Loucy (cell line): ENCODE results near the gene FARSB.

Experiments
- H2AFZ ChIP-seq: fragments of 200-600 bp; sonication (generic); 2 replicates; pipeline ENCODE4 v1.6.0; 2016; ENCODE audit warnings: antibody characterized with exemption, mild to moderate bottlenecking, low read length, moderate library complexity
- H3F3A ChIP-seq: fragments of 200-600 bp; 2 replicates; pipeline ENCODE4 v1.6.0; 2016; ENCODE audit warnings: antibody characterized with exemption, low read depth, mild to moderate bottlenecking
- H3K27me3 ChIP-seq: fragments of 200-600 bp; sonication (generic); 2 replicates; pipeline ENCODE4 v1.6.1; 2014; ENCODE audit warnings: low read length, mild to moderate bottlenecking; ENCODE audit not compliant: insufficient read depth, poor library complexity, severe bottlenecking
- H3K36me3 ChIP-seq: fragments of 200-600 bp; sonication (generic); 2 replicates; pipeline ENCODE4 v1.6.1; 2016; ENCODE audit warnings: low read length; ENCODE audit not compliant: insufficient read depth
- H3K4me1 ChIP-seq: fragments of 200-600 bp; sonication (generic); 2 replicates; pipeline ENCODE4 v1.5.1; 2014; ENCODE audit warnings: low read length, mild to moderate bottlenecking; ENCODE audit not compliant: insufficient read depth, poor library complexity, severe bottlenecking
- H3K4me2 ChIP-seq: fragments of 200-600 bp; sonication (generic); 2 replicates; pipeline ENCODE4 v1.6.0; 2014; ENCODE audit warnings: antibody characterized with exemption, low read length, low read depth, mild to moderate bottlenecking; ENCODE audit not compliant: poor library complexity, severe bottlenecking
- H3K4me3 ChIP-seq: fragments of 200-600 bp; sonication (generic); 2 replicates; pipeline ENCODE4 v1.5.1; 2014; ENCODE audit warnings: low read length, mild to moderate bottlenecking, mixed read lengths; ENCODE audit not compliant: poor library complexity, severe bottlenecking
- H3K79me2 ChIP-seq: fragments of 200-600 bp; sonication (generic); 2 replicates; pipeline ENCODE4 v1.6.1; 2014; ENCODE audit warnings: low read length; ENCODE audit not compliant: insufficient read depth
- H3K9ac ChIP-seq: fragments of 200-600 bp; sonication (generic); 2 replicates; pipeline ENCODE4 v1.6.0; 2014; ENCODE audit warnings: mild to moderate bottlenecking, low read depth, low read length, moderate library complexity; ENCODE audit not compliant: poor library complexity, severe bottlenecking
- H3K9me2 ChIP-seq: fragments of 200-600 bp; sonication (generic); replicated peaks from 2 replicates; pipeline ENCODE4 v1.6.1; 2016; ENCODE audit warnings: low read depth, low read length, mixed read lengths
- H3K9me3 ChIP-seq: fragments of 200-600 bp; sonication (generic); 2 replicates; pipeline ENCODE4 v1.6.1; 2014; ENCODE audit warnings: mild to moderate bottlenecking, antibody characterized with exemption, low read length, low read depth; ENCODE audit not compliant: insufficient read depth
- H4K20me1 ChIP-seq: fragments of 200-600 bp; sonication (generic); 2 replicates; pipeline ENCODE4 v1.6.0; 2014; ENCODE audit warnings: antibody characterized with exemption, low read length, mild to moderate bottlenecking; ENCODE audit not compliant: insufficient read depth, poor library complexity, severe bottlenecking
- CTCF ChIP-seq: fragments of 200-600 bp; sonication (generic); conservative IDR thresholded peaks from 2 replicates; pipeline ENCODE4 v1.5.1; 2014; ENCODE audit warnings: mild to moderate bottlenecking, antibody characterized with exemption, low read length
- EZH2phosphoT487 ChIP-seq: fragments of 200-600 bp; IDR thresholded peaks from 2 replicates; pipeline ENCODE4 v1.6.1; 2018; ENCODE audit warnings: antibody characterized with exemption, mild to moderate bottlenecking, moderate library complexity, borderline replicate concordance

FARSB gene

GRCh38 chr2:222635295-222635694, 20.6 kb downstream of the FARSB start:
- no peaks in the 10 kb centered on the region for H3K79me2 ChIP-seq
- TF ChIP-seq EZH2phosphoT487 (no peak), CTCF (no peak)
- H3K27me3 ChIP-seq = no peaks in the 10 kb centered on the region
- H3K4me2 ChIP-seq = no peak overlapping the region
- no peak overlapping the region for H2AFZ ChIP-seq
- H3K36me3 ChIP-seq = peaks cover 69% of the 10 kb centered on the region; the same call in 1 of the 2 replicates
- no peak overlapping the region for H3K9ac ChIP-seq
- no peaks in the 10 kb centered on the region for H3F3A ChIP-seq
- H3K4me3 ChIP-seq = no peak overlapping the region
- no peaks in the 10 kb centered on the region for H3K9me2 ChIP-seq
- peaks cover 4% of the 10 kb centered on the region for H3K4me1 ChIP-seq
- H3K9me3 ChIP-seq = no peaks in the 10 kb centered on the region
- H4K20me1 ChIP-seq = no peaks in the 10 kb centered on the region

- no peak overlapping the region for H3K9ac ChIP-seq
- TF ChIP-seq CTCF (no peak), EZH2phosphoT487 (no peak)
- no peaks in the 10 kb centered on the region for H3F3A ChIP-seq
- no peak overlapping the region for H2AFZ ChIP-seq
- H3K27me3 ChIP-seq = no peaks in the 10 kb centered on the region
- H3K4me1 ChIP-seq = no peaks in the 10 kb centered on the region
- H4K20me1 ChIP-seq = no peaks in the 10 kb centered on the region
- H3K9me2 ChIP-seq = no peaks in the 10 kb centered on the region
- H3K4me2 ChIP-seq = no peak overlapping the region
- peaks cover 78% of the 10 kb centered on the region for H3K36me3 ChIP-seq
- no peaks in the 10 kb centered on the region for H3K79me2 ChIP-seq
- H3K4me3 ChIP-seq = no peak overlapping the region
- H3K9me3 ChIP-seq = no peaks in the 10 kb centered on the region
Measured at GRCh38 chr2:222627764-222628163, 28.1 kb downstream of the FARSB start.

- Histone ChIP-seq H3K9me3 (no peaks in the 10 kb centered on the region), H3K27me3 (no peaks in the 10 kb centered on the region), H3K4me1 (no peaks in the 10 kb centered on the region), H2AFZ (no peak overlapping the region), H3K4me2 (no peak overlapping the region), H4K20me1 (no peaks in the 10 kb centered on the region), H3K9ac (no peak overlapping the region), H3K4me3 (no peak overlapping the region), H3K79me2 (no peaks in the 10 kb centered on the region), H3K36me3 (peaks cover 61% of the 10 kb centered on the region), H3K9me2 (no peaks in the 10 kb centered on the region), H3F3A (no peaks in the 10 kb centered on the region)
- no peak for TF ChIP-seq CTCF
- no peak for TF ChIP-seq EZH2phosphoT487
Measured at GRCh38 chr2:222623756-222624309, 32.1 kb downstream of the FARSB start.
